ENCODE data around the gene XKR8.

The XKR8 gene

GRCh38 chr1:27959792-27960603 lies at the start of gene XKR8:
Gene XKR8 (plus strand): TSS chr1:27959973. CDS start chr1:27960070, 97 bp downstream.
- DNase-seq: peak; percentile 93

- no peak for DNase-seq
Measured at GRCh38 chr1:27912429-27912828, 47.3 kb upstream of the XKR8 start.

GRCh38 chr1:27915082-27915575 lies 44.6 kb upstream of the XKR8 start:
- no peak for DNase-seq

- no peak for DNase-seq
Measured at GRCh38 chr1:27922272-27922671, 37.5 kb upstream of the XKR8 start.

- no peak for DNase-seq
Measured at GRCh38 chr1:27928216-27928954, 31.4 kb upstream of the XKR8 start.

- no peak for DNase-seq
Measured at GRCh38 chr1:27931184-27931583, 28.6 kb upstream of the XKR8 start.

GRCh38 chr1:27931759-27932158 lies 28.0 kb upstream of the XKR8 start:
- no peak for DNase-seq

GRCh38 chr1:27934818-27935549 lies 24.8 kb upstream of the XKR8 start, which contains the start of gene SMPDL3B:
Gene SMPDL3B (plus strand): TSS chr1:27935000. CDS start chr1:27935184, 184 bp downstream.
- peak; percentile 22 for DNase-seq

GRCh38 chr1:27935721-27936120 lies 24.1 kb upstream of the XKR8 start:
- DNase-seq: no peak

GRCh38 chr1:27936370-27936769 lies 23.4 kb upstream of the XKR8 start:
- DNase-seq: no peak

GRCh38 chr1:27937524-27937836 lies 22.3 kb upstream of the XKR8 start:
- DNase-seq: no peak

GRCh38 chr1:27938488-27938887 lies 21.3 kb upstream of the XKR8 start:
- no peak for DNase-seq

GRCh38 chr1:27940297-27940696 lies 19.5 kb upstream of the XKR8 start:
- DNase-seq: no peak

- DNase-seq: no peak
Measured at GRCh38 chr1:27940870-27941560, 18.8 kb upstream of the XKR8 start.

- no peak for DNase-seq
Measured at GRCh38 chr1:27941671-27942540, 17.9 kb upstream of the XKR8 start.

GRCh38 chr1:27945020-27945419 lies 14.8 kb upstream of the XKR8 start:
- no peak for DNase-seq

- DNase-seq: no peak
Measured at GRCh38 chr1:27949027-27949426, 10.7 kb upstream of the XKR8 start.

- no peak for DNase-seq
Measured at GRCh38 chr1:27951396-27951795, 8.4 kb upstream of the XKR8 start.

GRCh38 chr1:27952147-27952546 lies 7.6 kb upstream of the XKR8 start:
- no peak for DNase-seq

GRCh38 chr1:27954186-27954585 lies 5.6 kb upstream of the XKR8 start:
- DNase-seq: no peak

- DNase-seq: no peak
Measured at GRCh38 chr1:27955076-27955475, 4.7 kb upstream of the XKR8 start.

- DNase-seq: no peak
Measured at GRCh38 chr1:27956761-27957160, 3.0 kb upstream of the XKR8 start.

Measured in retina (tissue), 1 donor.